BLaER1 treated with 17β-estradiol and CSF1 and Interleukin-3, amounts not matched to agents 10 nM and 100 nM (cell line): Measurements from ENCODE around the gene PVR.
A peak's percentile ranks its signal among the peaks of the same experiment; 100 is the strongest.
"Not testable (repeated sequence)": the region's sequence is repeated elsewhere in the genome, so short reads cannot be mapped to it uniquely, and the experiment has no call there.

Source experiments
- H3K27ac ChIP-seq, 11 experiments: shearing (Covaris generic); formaldehyde crosslinking; 2 replicates each; pipeline ENCODE4 v1.8.1; 2022
- H3K27me3 ChIP-seq, 11 experiments: shearing (Covaris generic); formaldehyde crosslinking; 2 replicates each; pipeline ENCODE4 v1.8.1; 2022
- H3K36me3 ChIP-seq, 11 experiments: shearing (Covaris generic); formaldehyde crosslinking; 2 replicates each; pipeline ENCODE4 v1.8.1; 2022
- H3K4me1 ChIP-seq, 10 experiments: shearing (Covaris generic); formaldehyde crosslinking; 2 replicates each; pipeline ENCODE4 v1.8.1; 2022
- H3K4me2 ChIP-seq, 11 experiments: shearing (Covaris generic); formaldehyde crosslinking; 2 replicates each; pipeline ENCODE4 v1.8.1; 2022
- H3K4me3 ChIP-seq, 10 experiments: shearing (Covaris generic); formaldehyde crosslinking; 2 replicates each; pipeline ENCODE4 v1.8.1; 2022
- H3K9ac ChIP-seq, 11 experiments: shearing (Covaris generic); formaldehyde crosslinking; 2 replicates each; pipeline ENCODE4 v1.8.1; 2022
- H3K9me3 ChIP-seq, 11 experiments: shearing (Covaris generic); formaldehyde crosslinking; replicated peaks in 1 of 11; 2 replicates each; pipeline ENCODE4 v1.8.1; 2022
- H4K20me1 ChIP-seq, 11 experiments: shearing (Covaris generic); formaldehyde crosslinking; 2 replicates each; pipeline ENCODE4 v1.8.1; 2022
- Cebpa-rat ChIP-seq, 11 experiments: shearing (Covaris generic); IDR thresholded peaks; 2 replicates each; pipeline ENCODE4 v1.8.1; 2022

Gene PVR

DNA sequence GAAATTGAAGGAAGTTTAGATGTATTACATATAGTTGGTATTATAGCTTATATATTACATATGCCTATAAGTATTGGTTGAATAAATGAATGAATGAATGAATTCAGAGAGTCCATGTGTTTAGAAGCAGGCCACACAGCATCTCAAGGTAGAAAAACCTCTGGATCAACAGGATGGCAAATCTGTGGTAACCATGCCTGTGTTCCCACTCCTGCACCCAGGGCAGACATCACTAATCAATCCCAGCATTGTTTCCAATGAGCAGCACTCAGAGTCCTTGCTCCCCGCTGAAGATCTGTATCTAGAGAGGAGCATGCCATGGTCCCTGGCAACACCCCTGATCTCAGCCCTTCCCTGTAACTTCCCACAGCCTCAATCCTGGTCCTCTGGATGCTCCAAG is 28.5 kb downstream of the PVR start:
- no peak for TF ChIP-seq Cebpa-rat (IDR thresholded peaks at IDR 0.05)
- peaks cover 0 to 8% (median 0%) of the 10 kb centered on the region in 11 experiments; a peak in 4 of 22 replicates for H3K9me3 ChIP-seq
- no peaks in the 10 kb centered on the region for H3K36me3 ChIP-seq
- H3K27me3 ChIP-seq: no peaks in the 10 kb centered on the region
- no peaks in the 10 kb centered on the region for H4K20me1 ChIP-seq
- H3K4me3 ChIP-seq: no peak overlapping the region
- H3K27ac ChIP-seq: no peak overlapping the region
- H3K4me2 ChIP-seq: no peak overlapping the region
- H3K9ac ChIP-seq: no peak overlapping the region
- H3K4me1 ChIP-seq: peaks cover 4 to 9% (median 8%) of the 10 kb centered on the region in 10 experiments; a peak in 19 of 20 replicates

DNA sequence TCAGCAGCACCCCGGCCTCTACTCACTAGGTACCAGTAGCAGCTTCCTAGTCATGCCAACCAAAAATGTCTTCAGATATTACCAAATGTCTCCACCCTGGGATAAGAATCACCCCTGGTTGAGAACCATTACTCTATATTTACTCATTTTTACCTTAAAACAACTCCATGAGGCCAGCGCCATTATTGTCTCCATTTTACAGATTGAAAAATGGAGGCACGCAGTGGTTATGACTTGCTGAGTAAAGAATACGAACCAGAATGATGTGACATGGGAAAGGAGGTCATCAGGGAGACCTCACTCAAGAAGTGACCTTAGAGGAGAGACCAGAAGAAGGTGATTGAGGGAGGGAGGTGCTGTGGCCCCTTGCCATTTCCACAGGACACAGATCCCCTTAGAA is 29.8 kb downstream of the PVR start:
- no peaks in the 10 kb centered on the region for H3K36me3 ChIP-seq
- no peaks in the 10 kb centered on the region for H4K20me1 ChIP-seq
- H3K9ac ChIP-seq: no peak overlapping the region
- TF ChIP-seq Cebpa-rat (IDR thresholded peaks at IDR 0.05): no peak
- peaks cover 0 to 8% (median 0%) of the 10 kb centered on the region in 11 experiments; a peak in 4 of 22 replicates for H3K9me3 ChIP-seq
- no peak overlapping the region for H3K4me3 ChIP-seq
- H3K4me1 ChIP-seq: peaks cover 10 to 18% (median 13%) of the 10 kb centered on the region in 10 experiments; a peak in 19 of 20 replicates
- H3K27ac ChIP-seq: no peak overlapping the region
- no peak overlapping the region for H3K4me2 ChIP-seq
- no peaks in the 10 kb centered on the region for H3K27me3 ChIP-seq

DNA sequence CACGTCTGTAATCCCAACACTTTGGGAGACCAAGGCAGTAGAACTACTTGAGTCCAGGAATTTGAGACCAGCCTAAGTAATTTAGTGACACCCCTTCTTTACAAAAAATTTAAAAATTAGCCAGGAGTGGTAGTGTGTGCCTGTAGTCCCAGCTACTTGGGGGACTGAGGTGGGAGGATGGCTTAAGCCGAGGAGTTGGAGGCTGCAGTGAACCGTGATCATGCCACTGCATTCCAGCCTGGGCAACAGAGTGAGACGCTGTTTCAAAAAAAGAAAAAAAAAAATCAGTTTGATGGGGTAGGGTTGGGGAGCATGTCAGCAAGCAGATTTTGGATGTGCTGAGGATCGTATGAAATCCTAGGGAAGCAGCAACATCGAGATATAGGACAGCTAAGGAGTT is 31.8 kb downstream of the PVR start:
- H3K4me1 ChIP-seq: peaks cover 10 to 18% (median 13%) of the 10 kb centered on the region in 10 experiments; a peak in 19 of 20 replicates
- H3K36me3 ChIP-seq: no peaks in the 10 kb centered on the region
- no peak overlapping the region for H3K4me3 ChIP-seq
- no peak overlapping the region for H3K9ac ChIP-seq
- peaks cover 0 to 8% (median 0%) of the 10 kb centered on the region in 11 experiments; a peak in 4 of 22 replicates for H3K9me3 ChIP-seq
- H4K20me1 ChIP-seq: no peaks in the 10 kb centered on the region
- no peak overlapping the region for H3K27ac ChIP-seq
- no peak for TF ChIP-seq Cebpa-rat (IDR thresholded peaks at IDR 0.05)
- H3K27me3 ChIP-seq: no peaks in the 10 kb centered on the region
- H3K4me2 ChIP-seq: no peak overlapping the region

DNA sequence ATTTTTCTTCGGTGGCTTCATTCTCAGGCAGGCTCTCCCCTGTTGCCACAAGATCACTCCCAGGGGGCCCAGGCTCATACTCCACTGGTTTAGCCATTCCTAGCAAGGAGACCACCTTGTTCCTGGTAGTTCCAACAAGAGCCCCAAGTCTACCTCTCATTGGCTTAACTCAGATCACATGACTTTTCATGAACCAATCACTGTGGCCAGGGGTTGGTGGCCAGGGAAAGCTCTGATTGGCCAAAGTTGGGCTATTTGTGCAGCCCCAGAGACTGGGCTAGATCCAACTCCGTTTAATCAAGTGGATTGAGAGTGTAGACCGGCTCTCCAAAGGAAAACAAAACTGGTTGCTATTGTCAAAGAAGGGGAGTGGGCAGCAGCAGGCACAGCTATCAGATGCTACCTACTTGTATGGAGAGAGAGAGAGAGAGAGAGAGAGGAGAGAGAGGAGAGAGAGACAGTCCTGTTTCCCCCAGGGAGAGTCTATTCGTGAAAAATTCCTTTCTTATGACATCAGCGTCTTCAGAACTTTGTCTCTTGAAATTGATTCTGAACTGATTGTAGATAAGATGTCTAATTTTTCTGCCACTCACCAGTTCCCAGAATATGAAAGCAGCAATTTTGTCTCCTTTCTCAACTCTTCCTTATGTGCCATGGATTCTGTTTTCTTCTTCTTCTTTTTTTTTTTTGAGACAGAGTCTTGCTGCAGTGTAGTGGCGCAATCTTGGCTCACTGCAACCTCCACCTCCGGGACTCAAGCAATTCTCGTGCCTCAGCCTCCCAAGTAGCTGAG is 33.5 kb downstream of the PVR start:
- Histone ChIP-seq H3K4me3 (no peak overlapping the region), H3K9me3 (peaks cover 0 to 5% (median 0%) of the 10 kb centered on the region in 11 experiments; a peak in 2 of 22 replicates), H4K20me1 (no peaks in the 10 kb centered on the region), H3K27me3 (no peaks in the 10 kb centered on the region), H3K4me1 (peaks cover 12 to 21% (median 15%) of the 10 kb centered on the region in 10 experiments; a peak in 19 of 20 replicates), H3K27ac (0 out of 22 replicates have a peak overlapping the region, but pooled peaks of 2 of the 11 experiments have one; percentile 9 to 10), H3K9ac (no peak overlapping the region), H3K36me3 (no peaks in the 10 kb centered on the region), H3K4me2 (peak overlapping the region; percentile 4 to 49 (median 45); a peak in 20 of 22 replicates)
- peak in 1 of 11 experiments; percentile 55; a peak in 1 of 22 replicates for TF ChIP-seq Cebpa-rat (IDR thresholded peaks at IDR 0.05)

DNA sequence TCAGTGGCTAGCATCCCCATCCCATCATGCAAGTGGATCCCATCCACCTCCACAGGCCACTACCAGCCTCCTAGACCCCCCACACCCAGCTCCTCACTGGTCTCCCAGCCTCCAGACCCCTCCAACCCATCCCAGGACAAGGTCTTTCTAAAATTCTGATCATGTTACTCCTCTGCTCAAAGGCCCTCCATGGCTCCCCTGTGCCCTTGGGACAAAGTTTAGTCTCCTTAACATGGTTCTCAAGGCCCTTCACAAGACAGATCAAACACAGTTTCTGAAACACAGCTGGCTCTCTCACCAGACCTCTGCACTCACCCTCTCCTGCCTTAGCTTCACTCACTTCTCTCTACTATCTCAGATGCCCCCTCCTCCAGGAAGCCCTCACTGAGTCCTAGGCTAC is 36.8 kb downstream of the PVR start:
- no peak overlapping the region for H3K4me3 ChIP-seq
- no peak for TF ChIP-seq Cebpa-rat (IDR thresholded peaks at IDR 0.05)
- no peaks in the 10 kb centered on the region for H3K36me3 ChIP-seq
- no peaks in the 10 kb centered on the region for H3K27me3 ChIP-seq
- H4K20me1 ChIP-seq: no peaks in the 10 kb centered on the region
- H3K27ac ChIP-seq: no peak overlapping the region
- H3K4me2 ChIP-seq: no peak overlapping the region
- H3K9ac ChIP-seq: no peak overlapping the region
- H3K4me1 ChIP-seq: peaks cover 20 to 55% (median 41%) of the 10 kb centered on the region in 10 experiments
- no peaks in the 10 kb centered on the region for H3K9me3 ChIP-seq

- no peak overlapping the region for H3K4me3 ChIP-seq
- TF ChIP-seq Cebpa-rat (IDR thresholded peaks at IDR 0.05): peak in 2 of 11 experiments; percentile 8 to 27; a peak in 1 of 22 replicates
- no peaks in the 10 kb centered on the region for H3K9me3 ChIP-seq
- H3K4me2 ChIP-seq: peak overlapping the region in 4 of 11 experiments; percentile 24 to 93 (median 82); a peak in 9 of 22 replicates
- H4K20me1 ChIP-seq: no peaks in the 10 kb centered on the region
- no peak overlapping the region for H3K9ac ChIP-seq
- no peaks in the 10 kb centered on the region for H3K36me3 ChIP-seq
- no peak overlapping the region for H3K27ac ChIP-seq
- no peaks in the 10 kb centered on the region for H3K27me3 ChIP-seq
- H3K4me1 ChIP-seq: peaks cover 20 to 63% (median 49%) of the 10 kb centered on the region in 10 experiments
Observed at GRCh38 chr19:44681992-44682790, 38.5 kb downstream of the PVR start.

DNA sequence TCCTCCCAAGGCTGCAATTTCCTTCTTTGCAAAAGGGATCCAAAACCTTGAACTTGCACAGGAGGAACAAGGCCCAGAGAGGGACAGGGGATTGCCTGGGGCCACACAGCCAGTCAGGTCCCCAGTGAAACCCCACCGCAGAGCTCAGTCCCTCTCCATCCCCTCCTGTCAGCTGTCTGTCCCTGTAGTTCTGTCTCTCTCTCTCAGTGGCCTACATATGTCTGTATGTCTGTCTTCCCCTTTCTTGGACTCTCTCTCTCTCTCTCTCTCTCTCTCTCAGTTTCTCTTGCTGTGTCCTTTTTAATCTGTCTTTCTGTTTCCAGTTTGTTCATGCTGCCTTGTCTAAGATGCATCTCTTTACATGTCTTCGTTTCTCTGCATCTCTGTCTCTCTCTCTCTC is 39.1 kb downstream of the PVR start:
- Histone ChIP-seq H3K4me2 (peak overlapping the region in 5 of 11 experiments; percentile 36 to 93 (median 77); a peak in 9 of 22 replicates), H3K4me3 (no peak overlapping the region), H3K36me3 (no peaks in the 10 kb centered on the region), H4K20me1 (no peaks in the 10 kb centered on the region), H3K27ac (peak overlapping the region in 1 of 11 experiments; percentile 85; a peak in 1 of 22 replicates), H3K9me3 (no peaks in the 10 kb centered on the region), H3K4me1 (peaks cover 16 to 63% (median 49%) of the 10 kb centered on the region in 10 experiments), H3K27me3 (no peaks in the 10 kb centered on the region), H3K9ac (no peak overlapping the region; a peak in 1 of 22 replicates)
- TF ChIP-seq Cebpa-rat (IDR thresholded peaks at IDR 0.05): no peak

- no peaks in the 10 kb centered on the region for H4K20me1 ChIP-seq
- peak overlapping the region in 7 of 11 experiments; percentile 4 to 85 (median 25); a peak in 11 of 22 replicates for H3K27ac ChIP-seq
- H3K4me1 ChIP-seq: peaks cover 16 to 68% (median 53%) of the 10 kb centered on the region in 10 experiments
- H3K27me3 ChIP-seq: no peaks in the 10 kb centered on the region
- no peak for TF ChIP-seq Cebpa-rat (IDR thresholded peaks at IDR 0.05)
- no peak overlapping the region for H3K4me3 ChIP-seq
- peak overlapping the region in 5 of 11 experiments; percentile 36 to 93 (median 77); a peak in 10 of 22 replicates for H3K4me2 ChIP-seq
- no peaks in the 10 kb centered on the region for H3K9me3 ChIP-seq
- no peaks in the 10 kb centered on the region for H3K36me3 ChIP-seq
- peak overlapping the region in 1 of 11 experiments; percentile 37; a peak in 2 of 22 replicates for H3K9ac ChIP-seq
Observed at GRCh38 chr19:44683434-44684210, 39.9 kb downstream of the PVR start.

- Histone ChIP-seq H3K9ac (peak overlapping the region in 1 of 11 experiments; percentile 65; a peak in 2 of 22 replicates), H3K4me2 (peak overlapping the region in 9 of 11 experiments; percentile 55 to 93 (median 78); a peak in 17 of 22 replicates), H3K4me1 (peaks cover 16 to 75% (median 57%) of the 10 kb centered on the region in 10 experiments), H3K27ac (peak overlapping the region in 6 of 11 experiments; percentile 17 to 85 (median 70); a peak in 10 of 22 replicates)
- H3K9me3 ChIP-seq, H4K20me1 ChIP-seq, H3K36me3 ChIP-seq, H3K4me3 ChIP-seq, H3K27me3 ChIP-seq: not testable (repeated sequence)
Observed at GRCh38 chr19:44684396-44684795, 40.7 kb downstream of the PVR start.
